DOHH2 (cell line): ENCODE measurements around the gene ADAMTS12.

Experiments
- H3F3A ChIP-seq: fragments of 200-600 bp; sonication (generic), shearing (Covaris generic); 2 replicates; pipeline ENCODE4 v1.6.0; 2016; ENCODE audit warnings: antibody characterized with exemption, mild to moderate bottlenecking; ENCODE audit not compliant: control insufficient read depth, insufficient read depth
- H3K27ac ChIP-seq: fragments of 200-600 bp; sonication (generic); 2 replicates; pipeline ENCODE4 v1.5.1; 2014; ENCODE audit warnings: low read depth, mild to moderate bottlenecking, low read length, moderate library complexity
- H3K27me3 ChIP-seq: fragments of 200-600 bp; sonication (generic); 2 replicates; pipeline ENCODE4 v1.6.1; 2014; ENCODE audit warnings: mild to moderate bottlenecking, low read length, mixed read lengths; ENCODE audit not compliant: control insufficient read depth
- H3K36me3 ChIP-seq: fragments of 200-600 bp; sonication (generic); 2 replicates; pipeline ENCODE4 v1.6.1; 2014; ENCODE audit warnings: mild to moderate bottlenecking, low read length, moderate library complexity, mixed read lengths; ENCODE audit not compliant: control insufficient read depth
- H3K4me1 ChIP-seq: fragments of 200-600 bp; sonication (generic); 2 replicates; pipeline ENCODE4 v1.6.1; 2014; ENCODE audit warnings: mild to moderate bottlenecking, low read length, mixed read lengths; ENCODE audit not compliant: control insufficient read depth
- H3K4me2 ChIP-seq: fragments of 200-600 bp; sonication (generic); 2 replicates; pipeline ENCODE4 v1.6.0; 2014; ENCODE audit warnings: mild to moderate bottlenecking, low read length, moderate library complexity
- H3K4me3 ChIP-seq: fragments of 200-600 bp; sonication (generic); 2 replicates; pipeline ENCODE4 v1.5.1; 2014; ENCODE audit warnings: mild to moderate bottlenecking, low read length, mixed read lengths
- H3K79me2 ChIP-seq: fragments of 200-600 bp; sonication (generic); 2 replicates; pipeline ENCODE4 v1.6.1; 2014; ENCODE audit warnings: mild to moderate bottlenecking, low read length, mixed read lengths; ENCODE audit not compliant: control insufficient read depth
- H3K9me2 ChIP-seq: fragments of 200-600 bp; sonication (generic); replicated peaks from 2 replicates; pipeline ENCODE4 v1.6.1; 2014; ENCODE audit warnings: mild to moderate bottlenecking, low read length, mixed read lengths; ENCODE audit not compliant: control insufficient read depth
- H3K9me3 ChIP-seq: fragments of 200-600 bp; sonication (generic); 2 replicates; pipeline ENCODE4 v1.6.1; 2014; ENCODE audit warnings: antibody characterized with exemption, low read length, mixed read lengths; ENCODE audit not compliant: control insufficient read depth, insufficient read depth
- H4K20me1 ChIP-seq: fragments of 200-600 bp; sonication (generic); 2 replicates; pipeline ENCODE4 v1.6.0; 2014; ENCODE audit warnings: low read depth, mild to moderate bottlenecking, antibody characterized with exemption, low read length, moderate library complexity; ENCODE audit not compliant: control insufficient read depth, insufficient read depth
- CTCF ChIP-seq: fragments of 200-600 bp; sonication (generic); IDR thresholded peaks from one replicate; pipeline ENCODE4 v1.5.1; 2014; ENCODE audit warnings: antibody characterized with exemption, mild to moderate bottlenecking, low read depth, low read length; ENCODE audit not compliant: poor library complexity, severe bottlenecking
- EZH2phosphoT487 ChIP-seq: fragments of 200-600 bp; sonication (generic); IDR thresholded peaks from 2 replicates; pipeline ENCODE4 v1.6.1; 2017; ENCODE audit warnings: borderline replicate concordance, mild to moderate bottlenecking, antibody characterized with exemption, low read length, moderate library complexity, mixed read lengths

ADAMTS12 gene

GRCh38 chr5:33721491-33722200 lies 170.1 kb downstream of the ADAMTS12 start:
- TF ChIP-seq EZH2phosphoT487 (no peak), CTCF (no peak)
- Histone ChIP-seq H3K79me2 (no peaks in the 10 kb centered on the region), H3K27me3 (no peaks in the 10 kb centered on the region)

GRCh38 chr5:33720176-33720575 lies 171.6 kb downstream of the ADAMTS12 start:
- Histone ChIP-seq H3K4me3 (no peak overlapping the region), H3K9me2 (no peaks in the 10 kb centered on the region), H3K79me2 (no peaks in the 10 kb centered on the region), H3K4me1 (no peaks in the 10 kb centered on the region), H3K4me2 (no peak overlapping the region), H3F3A (no peaks in the 10 kb centered on the region), H3K9me3 (no peaks in the 10 kb centered on the region), H3K27me3 (no peaks in the 10 kb centered on the region), H4K20me1 (no peaks in the 10 kb centered on the region), H3K36me3 (no peaks in the 10 kb centered on the region), H3K27ac (no peak overlapping the region)
- TF ChIP-seq CTCF (no peak), EZH2phosphoT487 (no peak)

More at GRCh38 chr5:33721491-33722200, 170.1 kb downstream of the ADAMTS12 start:
- no peaks in the 10 kb centered on the region for H3K9me3 ChIP-seq
- H3K9me2 ChIP-seq: no peaks in the 10 kb centered on the region
- no peak overlapping the region for H3K4me2 ChIP-seq
- H3F3A ChIP-seq: no peaks in the 10 kb centered on the region
- H4K20me1 ChIP-seq: no peaks in the 10 kb centered on the region
- H3K4me3 ChIP-seq: no peak overlapping the region
- H3K27ac ChIP-seq: no peak overlapping the region
- no peaks in the 10 kb centered on the region for H3K36me3 ChIP-seq
- H3K4me1 ChIP-seq: no peaks in the 10 kb centered on the region

- no peak overlapping the region for H3K27ac ChIP-seq
- H3K9me3 ChIP-seq: no peaks in the 10 kb centered on the region
- H3F3A ChIP-seq: no peaks in the 10 kb centered on the region
- H3K4me1 ChIP-seq: no peaks in the 10 kb centered on the region
- H3K27me3 ChIP-seq: no peaks in the 10 kb centered on the region
- H4K20me1 ChIP-seq: no peaks in the 10 kb centered on the region
- H3K4me3 ChIP-seq: no peak overlapping the region
- TF ChIP-seq CTCF (no peak), EZH2phosphoT487 (no peak)
- no peak overlapping the region for H3K4me2 ChIP-seq
- H3K79me2 ChIP-seq: no peaks in the 10 kb centered on the region
- H3K36me3 ChIP-seq: no peaks in the 10 kb centered on the region
- H3K9me2 ChIP-seq: no peaks in the 10 kb centered on the region
Observed at GRCh38 chr5:33719769-33720168, 172.0 kb downstream of the ADAMTS12 start.
